HuH-7.5 (cell line): ENCODE measurements around the gene TENT5A.
"Not testable (repeated sequence)": the region's sequence is repeated elsewhere in the genome, so short reads cannot be mapped to it uniquely, and the experiment has no call there.

Source experiments
- DNase-seq: peaks from one replicate; pipeline ENCODE4 v3.0.0; 2011; ENCODE audit warnings: low spot score

The TENT5A gene

DNA sequence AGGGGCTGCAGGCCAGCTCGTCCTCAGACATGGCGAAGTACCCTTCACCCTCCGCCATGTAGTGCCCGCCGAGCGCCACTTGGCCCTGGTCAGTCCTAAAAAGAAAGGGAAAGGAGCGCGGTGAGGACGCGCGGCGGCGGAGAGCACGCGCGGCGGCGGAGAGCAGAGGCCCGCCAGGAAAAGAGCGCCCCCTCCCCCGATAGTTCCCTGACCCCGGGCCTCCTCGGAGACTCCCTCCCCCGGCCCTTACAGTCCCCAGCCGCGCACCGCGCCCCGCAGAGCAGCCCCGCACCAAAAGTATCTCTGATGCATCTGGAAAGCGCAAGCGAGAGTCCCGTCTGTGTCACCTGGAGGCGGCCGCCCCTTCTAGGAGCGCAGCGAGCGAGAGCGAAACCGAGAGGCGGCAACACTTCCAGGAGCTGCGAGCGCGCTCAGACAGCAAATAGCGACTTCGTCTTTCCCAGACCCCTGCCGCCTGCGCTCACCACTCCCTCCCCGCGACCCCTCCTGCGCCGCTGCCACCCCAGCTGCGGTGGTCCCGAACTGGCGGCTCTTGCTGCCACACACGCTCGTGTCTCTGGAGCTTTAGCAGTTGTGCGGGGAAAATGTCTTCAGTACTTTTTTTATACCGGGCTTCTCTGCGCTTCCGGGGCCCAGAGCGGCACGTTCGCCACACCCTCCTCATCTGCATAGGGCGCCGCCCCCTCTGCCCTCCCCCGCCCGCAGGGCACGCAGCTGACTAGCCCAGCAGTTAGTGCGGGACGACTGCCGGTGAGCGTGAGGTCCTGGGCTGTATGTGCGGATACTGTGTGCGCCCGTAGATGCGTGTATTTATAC, at the start of gene TENT5A:
TENT5A (minus strand) TSS at position 598 of the 837 bp plus-strand sequence; CDS start at position 58, 540 bp downstream.
- peak; percentile 87 for DNase-seq

- no peak for DNase-seq
These were observed 49.0 kb upstream of the TENT5A start for GRCh38 chr6:81801489-81801888.

DNA sequence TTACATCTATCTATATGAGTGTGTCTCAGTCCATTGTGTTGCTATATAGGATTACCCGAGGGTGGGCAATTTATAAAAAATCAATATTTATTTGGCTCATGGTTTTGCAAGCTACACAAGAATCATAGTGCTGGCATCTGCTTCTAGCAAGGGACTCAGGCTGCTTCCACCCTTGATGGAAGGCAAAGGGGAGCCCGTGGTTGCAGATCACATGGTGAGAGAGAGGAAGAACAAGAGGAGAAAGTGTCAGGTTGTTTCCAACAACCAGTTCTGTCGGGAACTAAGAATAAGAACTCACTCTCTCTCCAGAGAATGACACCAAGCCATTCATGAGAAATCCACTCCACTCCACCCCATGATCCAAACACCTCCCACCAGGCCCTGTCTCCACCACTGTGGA, 48.2 kb upstream of the TENT5A start:
- no peak for DNase-seq

- DNase-seq = no peak
These were observed 46.8 kb upstream of the TENT5A start for GRCh38 chr6:81799323-81799722.

DNA sequence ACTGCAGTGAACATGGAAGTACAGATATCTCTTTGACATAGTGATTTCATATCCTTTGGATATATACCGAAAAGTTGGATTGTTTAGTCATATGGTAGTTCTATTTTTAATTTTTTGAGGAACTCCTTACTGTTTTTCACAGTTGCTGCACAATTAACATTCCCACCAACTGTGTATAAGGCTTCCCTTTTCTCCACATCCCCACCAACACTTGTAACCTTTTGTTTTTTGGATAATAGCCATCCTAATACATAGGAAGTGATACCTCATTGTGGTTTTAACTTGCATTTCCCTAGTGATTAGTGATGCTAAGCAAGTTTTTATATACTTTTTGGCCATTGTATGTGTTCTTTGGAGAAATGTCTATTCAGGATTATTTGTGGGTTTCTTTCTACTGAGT, 45.1 kb upstream of the TENT5A start:
- DNase-seq = no peak

DNA sequence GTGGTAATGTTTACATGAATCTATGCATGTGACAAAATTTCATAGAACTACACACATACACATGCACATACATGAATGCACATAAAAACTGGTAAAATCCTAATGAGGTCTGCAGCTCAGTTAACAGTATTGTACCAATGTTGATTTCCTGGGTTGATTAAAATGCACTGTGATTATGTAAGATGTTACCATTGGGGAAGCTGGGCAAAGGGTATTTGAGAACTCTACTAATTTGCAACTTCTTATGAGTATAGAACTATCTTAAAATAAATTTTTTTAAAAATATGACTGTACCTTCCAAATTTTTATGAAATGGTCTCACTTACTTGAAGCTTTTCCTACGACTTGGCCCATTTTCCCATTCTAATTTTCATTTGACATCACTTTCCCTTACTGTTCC, 43.4 kb upstream of the TENT5A start:
- no peak for DNase-seq

DNA sequence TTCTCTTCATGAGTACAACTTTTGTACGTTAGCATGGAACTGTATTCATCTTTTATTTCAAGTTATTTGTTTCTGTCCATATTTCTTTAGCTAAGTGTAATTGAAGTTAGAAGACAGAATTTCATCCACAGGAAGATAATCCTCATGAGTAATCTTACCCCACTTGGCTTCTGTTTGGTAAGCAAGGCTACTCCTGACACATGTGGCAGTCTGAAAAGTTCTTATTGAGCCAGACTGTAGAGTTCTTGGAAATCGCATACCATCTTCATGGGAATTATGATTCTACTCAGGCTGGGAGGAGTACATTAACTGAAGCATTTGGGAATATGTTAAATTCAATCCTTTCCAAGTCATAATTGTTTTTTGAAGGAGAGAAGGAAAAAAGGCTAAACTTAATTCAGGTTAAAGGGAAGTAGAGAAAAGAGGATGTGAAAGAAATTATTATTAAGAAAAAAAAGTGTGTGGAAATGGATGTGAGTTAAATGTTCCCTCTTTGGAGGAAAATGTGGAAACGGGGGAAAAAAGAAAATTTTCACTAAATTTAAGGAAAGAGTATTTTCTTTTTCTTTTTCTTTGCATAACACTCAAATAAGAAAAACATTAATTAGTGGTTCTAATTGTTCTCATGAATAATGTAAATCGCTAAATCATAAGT, 41.5 kb upstream of the TENT5A start:
- DNase-seq = no peak

GRCh38 chr6:81792826-81793225, 40.3 kb upstream of the TENT5A start:
- DNase-seq = no peak

DNA sequence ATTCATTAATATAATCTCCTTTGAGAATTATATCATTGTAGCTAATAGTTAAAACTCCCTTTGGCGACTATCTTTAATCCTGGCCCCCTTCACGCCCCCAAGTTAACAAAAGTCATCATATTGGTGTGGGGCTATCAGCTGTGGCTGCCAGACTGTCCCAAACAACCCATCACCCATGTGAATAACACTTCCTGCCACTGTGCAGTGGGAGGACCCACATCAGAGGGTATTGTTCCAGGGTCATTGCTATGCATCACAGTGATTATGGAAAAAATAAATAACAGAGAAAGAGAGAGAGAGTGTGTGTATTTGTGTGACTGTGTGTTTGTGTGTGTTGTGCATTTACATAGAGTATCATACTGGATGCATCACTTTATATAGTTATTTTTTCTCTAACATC, 39.3 kb upstream of the TENT5A start:
- no peak for DNase-seq

DNA sequence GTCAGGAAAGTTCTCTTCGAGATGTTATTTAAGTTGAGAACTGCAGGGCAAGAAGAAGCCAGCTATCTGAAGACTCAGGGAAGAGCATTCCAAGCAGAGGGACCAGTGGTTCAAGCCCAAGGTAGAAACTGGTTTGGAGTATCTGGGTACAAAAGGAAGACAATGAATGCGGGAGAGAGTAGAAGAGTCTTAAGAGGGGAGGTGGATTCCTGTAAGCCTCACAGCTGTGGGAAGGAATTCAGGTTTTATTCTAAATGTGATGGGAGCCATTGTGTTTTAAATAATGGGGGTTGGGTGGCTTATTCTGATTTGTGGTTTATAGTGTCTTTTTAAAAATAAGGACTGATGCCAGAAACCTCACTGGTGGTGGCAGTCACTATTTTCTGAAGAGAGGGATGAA, 37.6 kb upstream of the TENT5A start:
- no peak for DNase-seq

DNA sequence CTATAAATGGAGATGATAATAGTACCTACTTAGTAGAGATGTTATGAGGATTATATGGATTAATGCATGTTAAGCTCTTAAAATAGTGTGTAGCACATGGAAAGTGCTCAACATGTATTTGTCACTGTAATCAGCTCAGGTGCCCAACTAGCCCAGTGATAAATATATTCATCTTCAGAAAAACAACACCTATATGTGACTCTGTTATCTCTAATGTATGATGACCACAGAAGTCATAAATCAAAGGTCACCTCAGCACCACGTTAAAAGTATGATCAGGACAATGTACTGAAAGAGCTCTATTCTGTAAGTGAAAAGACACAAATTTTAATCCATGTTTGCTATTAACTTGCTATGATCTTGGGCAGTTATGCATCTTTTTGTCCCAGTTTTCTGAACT, 36.8 kb upstream of the TENT5A start:
- DNase-seq = no peak

DNA sequence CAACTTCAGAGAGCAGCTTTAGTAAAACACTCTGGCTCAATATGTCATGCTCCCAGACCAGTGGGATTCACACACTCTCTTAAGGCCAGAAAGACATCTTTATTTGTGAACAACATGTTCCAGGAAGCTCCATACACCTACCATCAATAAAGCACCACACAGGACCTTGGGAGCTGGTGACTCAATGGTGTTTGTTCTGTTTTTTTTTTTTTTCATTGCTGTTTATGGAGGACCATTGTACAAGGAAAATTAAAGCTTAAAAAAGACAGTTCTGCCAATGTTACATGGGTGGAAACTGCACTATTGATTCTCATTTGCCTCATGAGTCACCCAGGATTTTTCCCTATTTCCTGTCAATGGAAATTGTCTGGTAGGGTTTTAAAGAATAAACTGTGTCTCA, 36.3 kb upstream of the TENT5A start:
- DNase-seq = no peak

GRCh38 chr6:81787313-81788068, 35.0 kb upstream of the TENT5A start:
- no peak for DNase-seq

GRCh38 chr6:81786150-81786549, 33.7 kb upstream of the TENT5A start:
- DNase-seq = no peak

DNA sequence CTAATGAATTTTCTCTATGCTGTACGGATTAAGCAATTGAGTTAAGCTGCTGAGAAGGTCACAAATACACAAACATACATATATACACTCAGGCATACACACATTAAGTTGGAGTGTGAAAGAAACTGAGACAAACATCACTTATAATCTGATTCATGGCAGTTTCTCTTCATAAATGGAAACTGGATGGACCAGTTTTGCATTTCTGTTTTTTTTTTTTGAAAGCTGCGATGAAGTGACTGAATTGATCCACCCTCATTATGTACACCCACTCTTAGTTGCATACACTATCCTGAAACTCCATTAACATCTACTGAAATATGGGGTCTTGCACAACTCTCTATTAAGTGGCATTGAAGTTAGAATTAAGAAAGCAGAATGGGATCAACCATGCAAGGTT, 32.9 kb upstream of the TENT5A start:
- DNase-seq = no peak

DNA sequence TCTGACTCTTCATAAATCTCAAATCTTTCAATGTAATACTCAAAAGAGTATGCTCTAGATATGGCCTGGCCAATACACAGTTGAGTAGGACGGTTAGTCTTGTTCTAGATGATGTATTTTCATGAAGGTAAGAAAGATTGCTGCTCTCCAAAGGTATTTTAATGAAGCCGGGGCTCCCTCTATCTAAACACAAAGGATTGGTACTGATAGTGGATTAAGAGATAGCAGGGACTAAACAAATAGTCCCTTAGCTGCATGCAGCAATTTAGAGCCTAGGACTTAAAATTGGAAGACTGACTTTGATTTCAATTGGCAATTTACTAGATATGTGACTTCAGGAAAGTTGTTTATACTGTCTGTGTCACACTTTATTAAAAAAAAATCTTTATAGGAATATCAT, 31.4 kb upstream of the TENT5A start:
- DNase-seq = no peak

GRCh38 chr6:81781624-81782023, 29.1 kb upstream of the TENT5A start:
- DNase-seq = no peak

GRCh38 chr6:81777586-81778268, 25.2 kb upstream of the TENT5A start:
- DNase-seq = no peak

DNA sequence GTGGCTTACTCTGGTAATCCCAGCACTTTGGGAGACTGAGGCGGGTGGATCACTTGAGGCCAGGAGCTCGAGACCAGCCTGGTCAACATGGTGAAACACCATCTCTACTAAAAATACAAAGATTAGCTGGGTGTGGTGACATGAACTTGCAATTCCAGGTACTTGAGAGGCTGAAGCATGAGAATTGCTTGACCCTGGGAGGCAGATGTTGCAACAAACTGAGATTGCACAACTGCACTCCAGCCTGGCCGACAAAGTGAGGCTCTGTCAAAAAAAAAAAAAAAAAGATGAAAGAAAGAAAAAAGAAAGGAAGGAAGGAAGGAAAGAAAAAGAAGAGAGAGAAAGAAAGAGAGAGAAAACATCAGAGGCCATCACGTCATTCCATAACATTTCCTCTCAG, 23.7 kb upstream of the TENT5A start:
- DNase-seq = not testable (repeated sequence)

GRCh38 chr6:81774542-81774941, 22.1 kb upstream of the TENT5A start:
- DNase-seq = no peak

DNA sequence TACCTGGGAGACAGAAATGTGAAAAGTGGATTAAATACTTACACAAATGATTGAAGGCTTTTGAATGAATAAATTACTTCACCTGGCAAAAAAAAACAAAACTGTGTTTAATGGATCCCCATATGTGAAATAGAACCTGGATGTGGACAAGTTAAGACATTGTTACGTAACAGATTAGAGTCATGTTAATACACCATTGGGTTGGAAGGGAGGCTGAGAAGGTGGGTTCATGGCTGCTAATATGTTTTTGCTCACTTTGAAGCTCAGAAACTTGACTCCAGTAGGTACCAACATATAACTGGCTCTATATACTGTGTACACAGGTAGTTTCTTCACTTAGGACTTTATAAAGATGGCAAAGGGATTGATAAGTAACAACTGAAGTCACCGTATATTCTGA, 21.4 kb upstream of the TENT5A start:
- no peak for DNase-seq

DNA sequence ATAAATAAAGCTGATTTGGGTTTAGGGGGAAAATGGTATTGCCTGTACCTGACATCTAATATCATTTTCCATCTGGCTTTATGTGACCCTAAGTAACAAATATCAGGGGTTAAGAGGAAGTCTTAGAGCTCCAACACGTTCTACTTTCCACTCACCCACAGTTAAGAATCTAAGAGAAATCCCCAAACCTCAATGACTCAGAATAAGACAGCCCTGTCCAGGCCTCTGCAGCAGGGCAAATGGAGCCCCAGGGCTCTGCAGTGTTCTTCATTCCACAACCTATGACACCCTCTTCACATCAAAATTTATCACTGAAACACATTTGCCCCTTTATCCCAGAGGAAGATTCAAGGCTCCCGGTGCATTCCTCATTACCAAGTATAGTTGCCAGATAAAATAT, 20.3 kb upstream of the TENT5A start:
- DNase-seq = no peak
